ENCODE results near the gene GABRB1. TPM values are rescaled to one million over a fixed set of nuclear protein-coding genes. Genes with fewer than 3 reads are reported as not detected.

Gene GABRB1
- total RNA-seq, 2 experiments from 2014 or later = not detected

DNA sequence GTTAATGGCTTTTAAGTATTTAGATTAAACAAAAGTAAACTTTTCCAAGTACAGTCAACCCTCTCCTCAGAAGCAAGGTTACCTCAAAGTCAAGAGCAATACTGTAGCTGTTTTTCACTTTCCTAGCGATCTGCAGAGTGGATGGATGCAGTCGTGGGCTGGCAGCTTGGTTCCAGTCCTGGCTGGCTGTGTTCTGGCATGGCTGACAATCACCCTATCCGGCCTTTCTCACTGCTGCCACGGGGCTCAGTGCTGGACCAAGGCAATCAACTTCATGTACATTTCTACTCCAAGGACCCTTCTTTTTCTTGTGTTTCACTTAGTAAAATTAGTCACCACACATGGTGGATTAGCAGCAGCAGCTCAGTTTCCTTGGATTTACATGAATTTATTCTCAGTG is 208.3 kb downstream of the GABRB1 start:
- DNase-seq = no peak
- Mint-ChIP-seq H3K27me3 (peaks cover 1% of the 10 kb centered on the region), H3K9me3 (no peaks in the 10 kb centered on the region), H3K4me1 (ENCODE audit: low read depth) (no peaks in the 10 kb centered on the region), H3K27ac (no peak overlapping the region), H3K36me3 (ENCODE audit: low read depth) (no peaks in the 10 kb centered on the region), H3K4me3 (no peak overlapping the region)
- ChIA-PET POLR2A (no interaction called here), CTCF (no interaction called here)
- TF ChIP-seq, protein P1, sequence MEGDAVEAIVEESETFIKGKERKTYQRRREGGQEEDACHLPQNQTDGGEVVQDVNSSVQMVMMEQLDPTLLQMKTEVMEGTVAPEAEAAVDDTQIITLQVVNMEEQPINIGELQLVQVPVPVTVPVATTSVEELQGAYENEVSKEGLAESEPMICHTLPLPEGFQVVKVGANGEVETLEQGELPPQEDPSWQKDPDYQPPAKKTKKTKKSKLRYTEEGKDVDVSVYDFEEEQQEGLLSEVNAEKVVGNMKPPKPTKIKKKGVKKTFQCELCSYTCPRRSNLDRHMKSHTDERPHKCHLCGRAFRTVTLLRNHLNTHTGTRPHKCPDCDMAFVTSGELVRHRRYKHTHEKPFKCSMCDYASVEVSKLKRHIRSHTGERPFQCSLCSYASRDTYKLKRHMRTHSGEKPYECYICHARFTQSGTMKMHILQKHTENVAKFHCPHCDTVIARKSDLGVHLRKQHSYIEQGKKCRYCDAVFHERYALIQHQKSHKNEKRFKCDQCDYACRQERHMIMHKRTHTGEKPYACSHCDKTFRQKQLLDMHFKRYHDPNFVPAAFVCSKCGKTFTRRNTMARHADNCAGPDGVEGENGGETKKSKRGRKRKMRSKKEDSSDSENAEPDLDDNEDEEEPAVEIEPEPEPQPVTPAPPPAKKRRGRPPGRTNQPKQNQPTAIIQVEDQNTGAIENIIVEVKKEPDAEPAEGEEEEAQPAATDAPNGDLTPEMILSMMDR (IDR thresholded peaks at IDR 0.05) = no peak
- ATAC-seq = no peak
- intact Hi-C loops (cut with micrococcal nuclease) = no loop called here

DNA sequence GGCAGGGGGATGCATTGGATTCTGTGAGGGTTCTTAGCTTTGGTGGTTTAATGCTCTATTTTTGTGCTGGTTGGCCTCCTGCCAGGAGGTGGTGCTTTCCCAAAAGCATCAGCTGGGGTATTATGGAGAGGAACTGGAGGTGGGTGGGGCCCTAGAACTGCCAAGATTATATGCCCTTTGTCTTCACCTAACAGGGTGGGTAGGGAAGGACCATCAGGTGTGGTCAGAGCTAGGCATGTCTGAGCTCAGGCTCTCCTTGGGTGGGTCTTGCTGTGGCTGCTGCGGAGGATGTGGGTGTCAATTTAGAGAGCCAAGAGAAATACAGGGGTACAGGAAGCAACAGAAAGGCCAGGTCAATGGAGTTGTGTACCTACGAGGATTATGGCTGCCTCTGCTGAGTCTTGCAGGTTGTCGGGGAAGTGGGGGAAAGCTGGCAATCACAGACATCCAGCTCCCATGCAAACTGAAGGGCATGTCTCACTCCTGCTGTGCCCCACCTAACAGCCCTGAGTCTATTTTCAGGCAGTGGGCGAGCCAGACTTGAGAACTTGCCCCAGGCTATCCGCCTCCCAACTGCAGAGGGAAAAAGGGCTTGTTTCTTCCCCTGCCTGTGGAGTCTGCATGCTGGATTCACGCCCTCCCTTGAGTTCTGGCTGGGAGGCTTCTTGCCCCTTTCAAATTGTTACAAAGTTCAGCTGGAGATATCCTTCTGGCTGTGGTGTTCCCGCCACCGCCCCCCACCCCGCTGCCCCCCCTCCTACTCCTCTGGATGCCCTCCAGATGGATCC is 220.2 kb downstream of the GABRB1 start:
- Mint-ChIP-seq H3K4me3 (no peak overlapping the region), H3K4me1 (ENCODE audit: low read depth) (no peaks in the 10 kb centered on the region), H3K27ac (no peak overlapping the region), H3K9me3 (no peaks in the 10 kb centered on the region), H3K36me3 (ENCODE audit: low read depth) (no peaks in the 10 kb centered on the region), H3K27me3 (peaks cover 2% of the 10 kb centered on the region)
- TF ChIP-seq, protein P1 (IDR thresholded peaks at IDR 0.05) = no peak
- ChIA-PET POLR2A (no interaction called here), CTCF (no interaction called here)
- DNase-seq = no peak
- no peak for ATAC-seq
- intact Hi-C loops (cut with micrococcal nuclease) = no loop called here

DNA sequence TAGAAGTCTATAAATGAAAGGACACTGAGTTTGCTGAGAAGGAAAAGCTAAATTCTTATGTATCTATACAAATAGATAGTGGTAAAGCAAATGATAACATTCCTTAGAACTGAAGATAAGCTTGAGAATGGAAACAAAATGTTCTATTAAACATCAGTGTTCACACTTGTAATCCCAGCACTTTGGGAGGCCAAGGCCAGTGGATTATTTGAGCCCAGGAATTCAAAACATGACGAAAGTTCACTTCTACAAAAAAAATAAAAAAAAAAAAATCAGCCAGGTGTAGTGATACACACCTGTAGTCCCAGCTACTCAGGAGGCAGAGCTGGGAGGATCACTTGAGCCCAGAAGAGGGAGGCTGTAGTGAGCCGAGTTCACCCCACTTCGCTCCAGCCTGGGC is 232.4 kb downstream of the GABRB1 start:
- ChIA-PET POLR2A (no interaction called here), CTCF (interaction anchor here (1.0 kb wide), 1 partner anchor 14 kb away, joined by 3 read pairs; no protein-coding TSS in a partner anchor)
- DNase-seq (no peak), ATAC-seq (no peak)
- Mint-ChIP-seq H3K4me1 (ENCODE audit: low read depth) (no peaks in the 10 kb centered on the region), H3K27me3 (no peaks in the 10 kb centered on the region), H3K27ac (no peak overlapping the region), H3K4me3 (no peak overlapping the region), H3K9me3 (no peaks in the 10 kb centered on the region), H3K36me3 (ENCODE audit: low read depth) (no peaks in the 10 kb centered on the region)
- TF ChIP-seq, protein P1 (IDR thresholded peaks at IDR 0.05) = no peak
- intact Hi-C loops (cut with micrococcal nuclease) = no loop called here

DNA sequence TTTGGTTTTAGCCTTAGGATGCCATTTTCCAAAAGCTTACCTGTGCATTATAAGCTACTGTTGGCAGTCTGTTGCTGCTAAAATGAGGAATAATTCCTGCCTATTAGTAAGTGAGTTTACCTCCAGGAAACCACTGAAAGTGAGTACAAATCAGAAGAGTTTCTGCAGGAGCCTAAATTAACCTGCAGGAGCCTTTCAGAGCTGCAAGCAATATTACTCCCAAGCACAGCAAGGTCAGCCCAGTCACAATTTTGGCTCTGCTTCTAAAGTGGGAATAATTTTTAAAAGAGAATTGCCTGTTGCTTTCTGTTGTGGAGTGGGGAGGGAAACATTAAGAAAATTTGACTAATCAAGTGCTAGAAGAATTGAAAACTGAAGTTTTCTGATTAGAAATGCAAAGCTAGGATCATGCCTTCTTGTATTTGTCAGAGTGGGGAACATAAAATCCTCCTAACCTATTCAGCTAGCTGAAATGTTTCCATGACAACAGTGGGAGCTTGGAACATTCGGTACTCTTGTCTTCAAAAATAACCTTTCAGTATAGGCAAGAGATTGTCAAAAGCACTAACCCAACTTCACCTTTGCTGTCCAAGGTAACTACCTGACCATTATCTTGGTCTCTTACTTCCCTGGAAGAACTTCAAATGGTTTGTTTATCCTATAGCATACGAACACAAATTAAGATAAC is 239.0 kb downstream of the GABRB1 start:
- CTCF ChIA-PET = no interaction called here
- Mint-ChIP-seq H3K36me3 (ENCODE audit: low read depth) (no peaks in the 10 kb centered on the region), H3K9me3 (no peaks in the 10 kb centered on the region), H3K27ac (no peak overlapping the region), H3K4me3 (no peak overlapping the region), H3K4me1 (ENCODE audit: low read depth) (no peaks in the 10 kb centered on the region), H3K27me3 (no peaks in the 10 kb centered on the region)
- DNase-seq (no peak), ATAC-seq (no peak)
- POLR2A ChIA-PET = no interaction called here
- TF ChIP-seq, protein P1 (IDR thresholded peaks at IDR 0.05) = no peak
- intact Hi-C loops (cut with micrococcal nuclease) = no loop called here

DNA sequence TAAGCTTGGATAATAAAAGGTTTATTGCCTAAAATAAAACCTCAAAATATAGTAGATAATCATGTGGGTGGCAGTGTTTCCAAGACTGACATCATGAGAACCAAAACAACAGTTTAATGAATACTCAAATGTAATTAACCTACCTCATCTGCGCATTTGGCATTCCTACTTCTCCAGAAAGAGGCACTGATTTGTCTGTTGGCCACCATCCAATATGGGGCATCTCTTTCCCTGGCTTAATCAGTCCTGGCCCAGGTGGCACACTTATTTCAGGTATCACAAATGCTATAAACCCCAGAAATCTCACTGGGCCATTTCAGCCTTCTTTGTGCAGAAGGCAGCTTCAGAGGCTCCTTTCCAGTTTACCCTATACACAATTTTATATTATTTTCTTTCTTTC is 239.9 kb downstream of the GABRB1 start:
- CTCF ChIA-PET = no interaction called here

More for the DNA sequence above, 239.9 kb downstream of the GABRB1 start:
- no peaks in the 10 kb centered on the region for H3K9me3 Mint-ChIP-seq
- ATAC-seq = no peak
- no peak overlapping the region for H3K4me3 Mint-ChIP-seq
- H3K27me3 Mint-ChIP-seq = no peaks in the 10 kb centered on the region
- no peaks in the 10 kb centered on the region for H3K36me3 Mint-ChIP-seq (ENCODE audit: low read depth)
- no peaks in the 10 kb centered on the region for H3K4me1 Mint-ChIP-seq (ENCODE audit: low read depth)
- no peak overlapping the region for H3K27ac Mint-ChIP-seq
- POLR2A ChIA-PET = no interaction called here
- intact Hi-C loops (cut with micrococcal nuclease) = no loop called here
- TF ChIP-seq, protein P1 (IDR thresholded peaks at IDR 0.05) = no peak
- DNase-seq = no peak
